ENCODE results near the gene HMGB2. TPM values are rescaled to one million over a fixed set of nuclear protein-coding genes. Genes with fewer than 3 reads are reported as not detected.

Gene HMGB2
- total RNA-seq, 1 experiment from 2014 or later = 278 TPM

GRCh38 chr4:173370477-173371291 is 36.5 kb upstream of the HMGB2 start, which contains the start of gene SAP30:
SAP30 (plus strand) TSS chr4:173370954; CDS start chr4:173371183, 229 bp downstream.
- H3K9ac ChIP-seq (ENCODE audit: extremely low read depth, insufficient read length, low read length) = peak within 1 kb of the TSS; percentile 85
- H3K4me1 Mint-ChIP-seq = peaks cover 16 to 19% of the 10 kb centered on the region in 2 experiments; a peak in 3 of 4 replicates
- peak; percentile 99 for DNase-seq

More at GRCh38 chr4:173370477-173371291, 36.5 kb upstream of the HMGB2 start, which contains the start of gene SAP30:
- Histone ChIP-seq H3K27ac (ENCODE audit: insufficient read length, low read depth, low read length) (peak within 1 kb of the TSS; percentile 43), H2AFZ (ENCODE audit: low read length) (peak within 1 kb of the TSS; percentile 89), H3K79me1 (ENCODE audit: insufficient read depth, low read depth, low read length, poor library complexity, severe bottlenecking) (no peaks in the 10 kb centered on the region), H4K20me1 (ENCODE audit: control insufficient read depth, insufficient read depth, insufficient read length) (no peaks in the 10 kb centered on the region), H3K14ac (ENCODE audit: insufficient read depth, low read length) (peak within 1 kb of the TSS; percentile 77; the same call in 1 of the 2 replicates), H3K27me3 (ENCODE audit: insufficient read depth, low read length) (no peaks in the 10 kb centered on the region), H4K91ac (ENCODE audit: insufficient read length, low read depth, low read length) (no peak within 1 kb of the TSS), H3K4ac (ENCODE audit: low read depth, low read length) (no peak within 1 kb of the TSS), H3K23ac (ENCODE audit: insufficient read length, low read depth, low read length) (no peak within 1 kb of the TSS), H4K8ac (replicated peaks; ENCODE audit: insufficient read length, low read depth, low read length) (no peak within 1 kb of the TSS), H3K56ac (ENCODE audit: insufficient read length, low read depth, low read length) (no peak within 1 kb of the TSS), H4K5ac (ENCODE audit: insufficient read length, low read depth, low read length) (no peak within 1 kb of the TSS), H2BK15ac (ENCODE audit: low read depth, low read length) (no peak within 1 kb of the TSS), H2AK5ac (ENCODE audit: insufficient read length, low read length) (no peak within 1 kb of the TSS), H3K23me2 (ENCODE audit: insufficient read length, low read depth, low read length, poor library complexity, severe bottlenecking) (peaks cover 5% of the 10 kb centered on the region), H3K9me3 (ENCODE audit: control insufficient read depth, low read depth, low read length) (no peaks in the 10 kb centered on the region), H2BK20ac (ENCODE audit: low read depth, low read length, poor library complexity, severe bottlenecking) (no peak within 1 kb of the TSS), H2BK120ac (ENCODE audit: low read depth, low read length, poor library complexity, severe bottlenecking) (no peak within 1 kb of the TSS), H3K18ac (ENCODE audit: insufficient read length, low read depth, low read length) (no peak within 1 kb of the TSS), H3K79me2 (ENCODE audit: insufficient read depth, low read length) (no peaks in the 10 kb centered on the region), H2BK12ac (ENCODE audit: insufficient read length, low read depth, low read length) (no peak within 1 kb of the TSS), H3K4me1 (ENCODE audit: insufficient read depth, low read length) (no peaks in the 10 kb centered on the region), H2BK5ac (ENCODE audit: insufficient read length, low read length) (no peak within 1 kb of the TSS), H3T11ph (ENCODE audit: low read length) (no peak within 1 kb of the TSS), H3K4me2 (ENCODE audit: insufficient read depth, insufficient read length, low read length) (peak within 1 kb of the TSS; percentile 93)
- no peaks in the 10 kb centered on the region for H3K27me3 Mint-ChIP-seq (ENCODE audit: low read depth)
- TF ChIP-seq, protein P1, sequence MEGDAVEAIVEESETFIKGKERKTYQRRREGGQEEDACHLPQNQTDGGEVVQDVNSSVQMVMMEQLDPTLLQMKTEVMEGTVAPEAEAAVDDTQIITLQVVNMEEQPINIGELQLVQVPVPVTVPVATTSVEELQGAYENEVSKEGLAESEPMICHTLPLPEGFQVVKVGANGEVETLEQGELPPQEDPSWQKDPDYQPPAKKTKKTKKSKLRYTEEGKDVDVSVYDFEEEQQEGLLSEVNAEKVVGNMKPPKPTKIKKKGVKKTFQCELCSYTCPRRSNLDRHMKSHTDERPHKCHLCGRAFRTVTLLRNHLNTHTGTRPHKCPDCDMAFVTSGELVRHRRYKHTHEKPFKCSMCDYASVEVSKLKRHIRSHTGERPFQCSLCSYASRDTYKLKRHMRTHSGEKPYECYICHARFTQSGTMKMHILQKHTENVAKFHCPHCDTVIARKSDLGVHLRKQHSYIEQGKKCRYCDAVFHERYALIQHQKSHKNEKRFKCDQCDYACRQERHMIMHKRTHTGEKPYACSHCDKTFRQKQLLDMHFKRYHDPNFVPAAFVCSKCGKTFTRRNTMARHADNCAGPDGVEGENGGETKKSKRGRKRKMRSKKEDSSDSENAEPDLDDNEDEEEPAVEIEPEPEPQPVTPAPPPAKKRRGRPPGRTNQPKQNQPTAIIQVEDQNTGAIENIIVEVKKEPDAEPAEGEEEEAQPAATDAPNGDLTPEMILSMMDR (conservative IDR thresholded peaks at IDR 0.05) = no peak
- H3K36me3 Mint-ChIP-seq (ENCODE audit: insufficient read depth in 1 of 3, low read depth in 3 of 3) = peaks cover 7 to 10% (median 9%) of the 10 kb centered on the region in 3 experiments
- no CpG with 5 or more reads among the region's 72 CpGs for WGBS (ENCODE audit: extremely low coverage, insufficient read length, low lambda C conversion rate)
- H3K9me3 Mint-ChIP-seq = no peaks in the 10 kb centered on the region
- H3K4me3 Mint-ChIP-seq = peak within 1 kb of the TSS; percentile 99 to 100
- peak within 1 kb of the TSS; percentile 96 to 98 (median 98) for H3K27ac Mint-ChIP-seq

Data from H9 (cell line).